ENCODE measurements around the gene RTN1.

- TF ChIP-seq CTCF (IDR thresholded peaks at IDR 0.05; ENCODE audit: low read length) (no peak), EZH2 (optimal IDR thresholded peaks at IDR 0.05; ENCODE audit: low read depth, low read length) (no peak), EZH2phosphoT487 (IDR thresholded peaks at IDR 0.05; ENCODE audit: low read length) (no peak)
These were observed 303.9 kb downstream of the RTN1 start for GRCh38 chr14:59566725-59567124.

All from MM.1S (cell line).